Type B pancreatic cell (in vitro differentiated cells): Measurements from ENCODE around the gene PPIP5K1. TPM values are rescaled to one million over a fixed set of nuclear protein-coding genes. Genes with fewer than 3 reads are reported as not detected.
"Not testable (repeated sequence)": the region's sequence is repeated elsewhere in the genome, so short reads cannot be mapped to it uniquely, and the experiment has no call there.

ENCODE experiments used
- DNase-seq: peaks from one replicate; pipeline ENCODE4 v3.0.0; 2021; ENCODE audit warnings: mixed read lengths; ENCODE audit not compliant: unreplicated experiment; ENCODE audit errors: extremely low spot score
- H3K27ac Mint-ChIP-seq: 2 replicates; pipeline ENCODE4 v1.8.0; 2021; ENCODE audit warnings: mild to moderate bottlenecking, mixed read lengths
- H3K27me3 Mint-ChIP-seq: 2 replicates; pipeline ENCODE4 v1.8.0; 2021; ENCODE audit warnings: mixed read lengths
- H3K36me3 Mint-ChIP-seq: 2 replicates; pipeline ENCODE4 v1.8.0; 2021; ENCODE audit warnings: mixed read lengths
- H3K4me1 Mint-ChIP-seq: one replicate; pipeline ENCODE4 v1.8.0; 2021; ENCODE audit warnings: mixed read lengths; ENCODE audit not compliant: unreplicated experiment
- H3K4me3 Mint-ChIP-seq: 2 replicates; pipeline ENCODE4 v1.8.0; 2021; ENCODE audit warnings: mild to moderate bottlenecking, mixed read lengths
- H3K9me3 Mint-ChIP-seq: 2 replicates; pipeline ENCODE4 v1.8.0; 2021; ENCODE audit warnings: mixed read lengths
- CTCF ChIP-seq: fragments of 200-600 bp; sonication (generic); conservative IDR thresholded peaks from 2 replicates; pipeline ENCODE4 v1.5.0; 2021; ENCODE audit warnings: antibody characterized with exemption, mild to moderate bottlenecking
- total RNA-seq: library from RNA; stranded (reverse); gene quantifications from 2 replicates; pipeline ENCODE4 v1.2.1, GENCODE V29; 2021; ENCODE audit warnings: low replicate concordance

Gene PPIP5K1
- total RNA-seq, 1 donor from 2014 or later = 58.2 TPM

- Mint-ChIP-seq H3K27me3 (no peaks in the 10 kb centered on the region), H3K27ac (no peak overlapping the region), H3K9me3 (no peaks in the 10 kb centered on the region), H3K36me3 (peaks cover 14% of the 10 kb centered on the region), H3K4me1 (no peaks in the 10 kb centered on the region), H3K4me3 (no peak overlapping the region)
- no peak for TF ChIP-seq CTCF
- DNase-seq = no peak
Observed at GRCh38 chr15:43547539-43547938, 42.5 kb downstream of the PPIP5K1 start.

GRCh38 chr15:43545426-43545825 lies 44.6 kb downstream of the PPIP5K1 start:
- no peak overlapping the region for H3K27ac Mint-ChIP-seq
- no peaks in the 10 kb centered on the region for H3K27me3 Mint-ChIP-seq
- no peak for DNase-seq
- no peak overlapping the region for H3K4me3 Mint-ChIP-seq
- H3K4me1 Mint-ChIP-seq = no peaks in the 10 kb centered on the region
- no peak for TF ChIP-seq CTCF
- no peaks in the 10 kb centered on the region for H3K9me3 Mint-ChIP-seq
- peaks cover 8% of the 10 kb centered on the region for H3K36me3 Mint-ChIP-seq

- Mint-ChIP-seq H3K9me3 (no peaks in the 10 kb centered on the region), H3K4me1 (no peaks in the 10 kb centered on the region), H3K27me3 (no peaks in the 10 kb centered on the region), H3K27ac (no peak overlapping the region), H3K4me3 (no peak overlapping the region), H3K36me3 (peaks cover 8% of the 10 kb centered on the region)
- no peak for TF ChIP-seq CTCF
- no peak for DNase-seq
Observed at GRCh38 chr15:43544266-43544665, 45.7 kb downstream of the PPIP5K1 start.

GRCh38 chr15:43541785-43542184 lies 48.2 kb downstream of the PPIP5K1 start:
- peaks cover 3% of the 10 kb centered on the region for H3K36me3 Mint-ChIP-seq
- H3K27ac Mint-ChIP-seq = no peak overlapping the region
- H3K27me3 Mint-ChIP-seq = no peaks in the 10 kb centered on the region
- DNase-seq = no peak
- TF ChIP-seq CTCF = no peak
- H3K4me1 Mint-ChIP-seq = no peaks in the 10 kb centered on the region
- H3K9me3 Mint-ChIP-seq = no peaks in the 10 kb centered on the region
- no peak overlapping the region for H3K4me3 Mint-ChIP-seq

GRCh38 chr15:43538091-43538490 lies 51.9 kb downstream of the PPIP5K1 start:
- Mint-ChIP-seq H3K4me1 (no peaks in the 10 kb centered on the region), H3K27ac (no peak overlapping the region), H3K27me3 (no peaks in the 10 kb centered on the region), H3K9me3 (no peaks in the 10 kb centered on the region), H3K4me3 (no peak overlapping the region), H3K36me3 (peaks cover 17% of the 10 kb centered on the region)
- no peak for TF ChIP-seq CTCF
- DNase-seq = no peak

- no peak for DNase-seq
- TF ChIP-seq CTCF = no peak
- H3K27ac Mint-ChIP-seq = no peak overlapping the region
- H3K9me3 Mint-ChIP-seq = no peaks in the 10 kb centered on the region
- H3K4me3 Mint-ChIP-seq = no peak overlapping the region
- peaks cover 17% of the 10 kb centered on the region for H3K36me3 Mint-ChIP-seq
- peaks cover 9% of the 10 kb centered on the region for H3K4me1 Mint-ChIP-seq
- H3K27me3 Mint-ChIP-seq = no peaks in the 10 kb centered on the region
Observed at GRCh38 chr15:43534897-43535296, 55.1 kb downstream of the PPIP5K1 start.

GRCh38 chr15:43532826-43533225 lies 57.2 kb downstream of the PPIP5K1 start:
- DNase-seq, H3K4me3 Mint-ChIP-seq, H3K9me3 Mint-ChIP-seq, H3K27me3 Mint-ChIP-seq, H3K4me1 Mint-ChIP-seq, H3K27ac Mint-ChIP-seq: not testable (repeated sequence)
- H3K36me3 Mint-ChIP-seq = peaks cover 15% of the 10 kb centered on the region
